ENCODE results near the gene APBB1. TPM values are rescaled to one million over a fixed set of nuclear protein-coding genes. Genes with fewer than 3 reads are reported as not detected.

The APBB1 gene
- total RNA-seq, 2 donors from 2014 or later = 51.5 to 51.6 TPM

DNA sequence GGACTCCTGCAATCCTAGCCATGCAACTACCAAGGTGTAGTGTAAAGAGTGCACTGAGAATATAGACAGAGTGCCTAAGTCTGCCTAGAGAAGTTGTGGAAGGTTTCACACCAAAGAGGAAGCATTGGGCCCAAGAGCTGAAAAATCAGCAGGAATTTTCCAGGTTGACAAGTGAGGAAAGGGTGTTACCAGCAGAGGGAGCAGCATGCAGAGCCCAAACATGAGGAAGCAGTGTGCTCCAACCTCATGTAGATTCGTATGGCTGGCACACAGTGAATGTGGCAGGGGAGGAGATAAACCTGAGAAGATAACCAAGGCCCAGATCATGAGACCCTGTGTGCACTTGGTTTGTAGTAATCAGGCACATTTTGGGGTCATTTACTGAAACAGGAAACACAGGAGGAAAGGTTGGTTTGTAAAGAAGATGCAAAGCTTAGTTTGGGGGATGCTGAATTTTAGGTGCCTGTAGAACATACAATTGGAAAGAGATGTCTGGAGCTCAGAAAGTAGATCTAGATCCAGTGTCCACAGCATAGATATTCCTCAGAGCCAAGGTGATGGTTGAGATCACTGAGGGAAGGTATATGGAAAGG, 20.2 kb upstream of the APBB1 start:
- H3K27me3 Mint-ChIP-seq (ENCODE audit: insufficient read depth) = no peaks in the 10 kb centered on the region
- no peak overlapping the region for H3K4me3 Mint-ChIP-seq
- H3K36me3 Mint-ChIP-seq (ENCODE audit: low read depth) = no peaks in the 10 kb centered on the region
- no peaks in the 10 kb centered on the region for H3K36me3 ChIP-seq (ENCODE audit: control insufficient read depth, insufficient read depth, low read length)
- H3K27ac Mint-ChIP-seq = no peak overlapping the region
- H3K9me3 ChIP-seq (ENCODE audit: control insufficient read depth, low read length) = no peaks in the 10 kb centered on the region
- H3K9me3 Mint-ChIP-seq = no peaks in the 10 kb centered on the region
- TF ChIP-seq, protein P1, sequence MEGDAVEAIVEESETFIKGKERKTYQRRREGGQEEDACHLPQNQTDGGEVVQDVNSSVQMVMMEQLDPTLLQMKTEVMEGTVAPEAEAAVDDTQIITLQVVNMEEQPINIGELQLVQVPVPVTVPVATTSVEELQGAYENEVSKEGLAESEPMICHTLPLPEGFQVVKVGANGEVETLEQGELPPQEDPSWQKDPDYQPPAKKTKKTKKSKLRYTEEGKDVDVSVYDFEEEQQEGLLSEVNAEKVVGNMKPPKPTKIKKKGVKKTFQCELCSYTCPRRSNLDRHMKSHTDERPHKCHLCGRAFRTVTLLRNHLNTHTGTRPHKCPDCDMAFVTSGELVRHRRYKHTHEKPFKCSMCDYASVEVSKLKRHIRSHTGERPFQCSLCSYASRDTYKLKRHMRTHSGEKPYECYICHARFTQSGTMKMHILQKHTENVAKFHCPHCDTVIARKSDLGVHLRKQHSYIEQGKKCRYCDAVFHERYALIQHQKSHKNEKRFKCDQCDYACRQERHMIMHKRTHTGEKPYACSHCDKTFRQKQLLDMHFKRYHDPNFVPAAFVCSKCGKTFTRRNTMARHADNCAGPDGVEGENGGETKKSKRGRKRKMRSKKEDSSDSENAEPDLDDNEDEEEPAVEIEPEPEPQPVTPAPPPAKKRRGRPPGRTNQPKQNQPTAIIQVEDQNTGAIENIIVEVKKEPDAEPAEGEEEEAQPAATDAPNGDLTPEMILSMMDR (conservative IDR thresholded peaks at IDR 0.05) = peak; percentile 87
- peaks cover 21% of the 10 kb centered on the region for H3K4me1 ChIP-seq (ENCODE audit: control insufficient read depth, insufficient read depth, low read length)
- no peak overlapping the region for H3K4me3 ChIP-seq (ENCODE audit: low read length)
- WGBS, 2 experiments (ENCODE audit: insufficient coverage in 1 of 2, insufficient read length in 1 of 2) = 40 to 51% methylated on average over 1 of the region's 1 CpG
- no peak overlapping the region for H3K9ac ChIP-seq (ENCODE audit: extremely low read depth, low read length, poor library complexity, severe bottlenecking)
- H3K4me1 Mint-ChIP-seq = peaks cover 3% of the 10 kb centered on the region
- no peaks in the 10 kb centered on the region for H3K27me3 ChIP-seq (ENCODE audit: control insufficient read depth, insufficient read depth, low read length, poor library complexity, severe bottlenecking)
- no peak overlapping the region for H3K27ac ChIP-seq (ENCODE audit: low read depth, low read length)
- peak; percentile 86 for DNase-seq

DNA sequence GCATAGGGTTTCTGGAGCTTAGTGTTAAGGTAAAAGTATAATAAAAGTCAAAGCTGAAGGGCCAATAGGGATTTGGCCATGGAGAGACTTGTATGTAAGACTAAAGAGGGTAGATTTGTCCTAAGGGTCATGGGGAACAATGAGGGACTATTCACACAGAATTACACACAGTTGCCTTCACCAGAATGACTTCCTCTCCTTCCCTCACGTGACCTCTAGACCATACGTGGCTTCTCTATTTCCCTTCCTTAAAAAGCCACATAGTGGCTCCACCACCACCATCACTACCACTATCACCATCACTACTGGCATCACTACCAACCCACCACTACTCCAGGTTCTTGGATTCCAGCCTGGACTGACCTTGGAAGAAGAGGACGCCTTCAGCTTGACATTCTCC, 19.1 kb upstream of the APBB1 start:
- H3K27ac ChIP-seq (ENCODE audit: low read depth, low read length) = no peak overlapping the region
- TF ChIP-seq, protein P1 (conservative IDR thresholded peaks at IDR 0.05) = no peak
- no peak overlapping the region for H3K4me3 ChIP-seq (ENCODE audit: low read length)
- no peaks in the 10 kb centered on the region for H3K9me3 ChIP-seq (ENCODE audit: control insufficient read depth, low read length)
- Mint-ChIP-seq H3K36me3 (ENCODE audit: low read depth) (no peaks in the 10 kb centered on the region), H3K4me1 (peaks cover 11% of the 10 kb centered on the region), H3K27ac (no peak overlapping the region), H3K9me3 (no peaks in the 10 kb centered on the region), H3K27me3 (ENCODE audit: insufficient read depth) (no peaks in the 10 kb centered on the region), H3K4me3 (no peak overlapping the region)
- H3K9ac ChIP-seq (ENCODE audit: extremely low read depth, low read length, poor library complexity, severe bottlenecking) = no peak overlapping the region
- 94 to 100% methylated on average over 2 to 3 of the region's 3 CpGs for WGBS, 2 experiments (ENCODE audit: insufficient coverage in 1 of 2, insufficient read length in 1 of 2)
- H3K36me3 ChIP-seq (ENCODE audit: control insufficient read depth, insufficient read depth, low read length) = no peaks in the 10 kb centered on the region
- no peak for DNase-seq
- peaks cover 21% of the 10 kb centered on the region for H3K4me1 ChIP-seq (ENCODE audit: control insufficient read depth, insufficient read depth, low read length)
- H3K27me3 ChIP-seq (ENCODE audit: control insufficient read depth, insufficient read depth, low read length, poor library complexity, severe bottlenecking) = no peaks in the 10 kb centered on the region

DNA sequence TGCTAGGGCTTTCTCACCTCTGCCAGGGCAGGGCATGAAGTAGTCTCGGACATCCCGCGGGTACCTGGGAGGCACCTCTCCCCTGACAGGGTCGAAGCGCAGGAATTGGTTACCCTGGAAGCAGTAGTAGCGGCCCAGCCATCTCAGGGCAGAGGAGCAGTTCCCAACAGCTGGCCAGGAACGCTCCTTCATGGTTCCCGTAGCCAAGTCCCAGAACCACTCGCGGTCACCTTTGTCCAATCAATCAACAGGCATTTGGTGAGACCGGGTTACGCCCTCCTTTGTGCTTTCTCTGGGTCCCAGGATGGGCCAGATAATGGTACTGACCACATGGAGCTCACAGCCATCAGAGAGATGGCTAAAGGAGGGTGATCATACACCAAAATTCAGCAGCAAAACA, 18.5 kb upstream of the APBB1 start:
- Histone ChIP-seq H3K36me3 (ENCODE audit: control insufficient read depth, insufficient read depth, low read length) (no peaks in the 10 kb centered on the region), H3K4me3 (ENCODE audit: low read length) (no peak overlapping the region), H3K27me3 (ENCODE audit: control insufficient read depth, insufficient read depth, low read length, poor library complexity, severe bottlenecking) (no peaks in the 10 kb centered on the region), H3K9ac (ENCODE audit: extremely low read depth, low read length, poor library complexity, severe bottlenecking) (no peak overlapping the region), H3K4me1 (ENCODE audit: control insufficient read depth, insufficient read depth, low read length) (peaks cover 21% of the 10 kb centered on the region), H3K27ac (ENCODE audit: low read depth, low read length) (no peak overlapping the region), H3K9me3 (ENCODE audit: control insufficient read depth, low read length) (no peaks in the 10 kb centered on the region)
- Mint-ChIP-seq H3K4me3 (no peak overlapping the region), H3K27me3 (ENCODE audit: insufficient read depth) (no peaks in the 10 kb centered on the region), H3K9me3 (no peaks in the 10 kb centered on the region), H3K36me3 (ENCODE audit: low read depth) (no peaks in the 10 kb centered on the region), H3K4me1 (peaks cover 13% of the 10 kb centered on the region), H3K27ac (no peak overlapping the region)
- DNase-seq = no peak
- TF ChIP-seq, protein P1 (conservative IDR thresholded peaks at IDR 0.05) = no peak
- WGBS, 2 experiments (ENCODE audit: insufficient coverage in 1 of 2, insufficient read length in 1 of 2) = 88 to 94% methylated on average over 10 to 12 of the region's 12 CpGs

Data from endodermal cell (in vitro differentiated cells).